DND-41 (cell line): ENCODE results near the gene SMCP.

Experiments
- CTCF ChIP-seq: IDR thresholded peaks from 2 replicates; pipeline ENCODE4 v1.5.1; 2012; ENCODE audit warnings: borderline replicate concordance, low read length, moderate library complexity, mild to moderate bottlenecking; ENCODE audit not compliant: poor library complexity, severe bottlenecking; ENCODE audit errors: extremely low read depth
- EZH2 ChIP-seq: IDR thresholded peaks from 3 replicates; pipeline ENCODE4 v1.6.1; 2012; ENCODE audit warnings: borderline replicate concordance, low read depth, mild to moderate bottlenecking, moderate library complexity, low read length, inconsistent platforms; ENCODE audit not compliant: severe bottlenecking

- TF ChIP-seq CTCF, result no peak
- TF ChIP-seq EZH2, result no peak
Measured at GRCh38 chr1:152879559-152880198, 1.6 kb downstream of the SMCP start.
